Measurements from ENCODE around the gene P2RY8. TPM values are rescaled to one million over a fixed set of nuclear protein-coding genes. Genes with fewer than 3 reads are reported as not detected.
"Not testable (repeated sequence)": the region's sequence is repeated elsewhere in the genome, so short reads cannot be mapped to it uniquely, and the experiment has no call there.

P2RY8 gene
- total and polyA plus RNA-seq, 10 donors: 8.1 to 32.2 (median 26.5) TPM

DNA sequence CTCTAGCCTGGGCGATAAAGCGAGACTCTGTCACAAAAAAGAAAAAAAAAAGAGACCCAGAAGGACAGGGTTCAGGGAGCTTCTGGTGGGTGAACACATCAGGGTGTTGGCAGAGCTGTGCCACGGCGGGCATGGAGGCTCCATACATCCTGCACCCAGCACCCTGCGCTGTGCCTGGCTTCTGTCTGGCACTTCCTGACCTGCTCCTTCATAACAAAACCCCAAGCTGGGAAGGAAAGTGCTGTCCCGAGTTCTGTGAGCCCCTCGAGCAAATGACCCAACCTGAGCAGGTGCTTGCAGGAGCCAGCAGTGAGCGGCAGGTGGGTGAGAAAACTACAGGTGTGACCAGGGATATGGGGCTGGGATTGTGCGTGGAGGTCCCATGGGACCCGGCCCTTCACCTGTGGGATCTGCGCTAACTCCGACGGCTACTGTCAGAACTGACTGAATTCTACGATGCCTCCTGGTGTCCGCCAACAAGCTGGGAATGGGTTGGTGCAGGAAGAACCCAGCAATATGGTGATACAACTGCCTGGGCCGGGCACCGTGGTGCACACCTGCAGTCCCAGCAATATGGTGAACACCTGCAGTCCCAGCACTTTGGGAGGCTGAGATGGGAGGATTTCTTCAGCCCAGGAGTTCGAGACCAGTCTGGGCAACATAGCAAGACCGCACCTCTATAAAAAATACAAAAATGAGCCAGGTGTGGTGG lies 103.2 kb downstream of the P2RY8 start:
- H3K27ac ChIP-seq: no peak overlapping the region
- no peaks in the 10 kb centered on the region for H3K4me1 ChIP-seq
- WGBS, 5 donors: 90 to 97% (median 96%) methylated on average over 16 to 19 of the region's 19 CpGs
- peaks cover 0 to 6% (median 0%) of the 10 kb centered on the region in 8 donors for H3K9me3 ChIP-seq
- TF ChIP-seq POLR2AphosphoS5 (IDR thresholded peaks at IDR 0.05) (no peak), POLR2A (IDR thresholded peaks at IDR 0.05) (no peak)
- TF ChIP-seq, protein P1, sequence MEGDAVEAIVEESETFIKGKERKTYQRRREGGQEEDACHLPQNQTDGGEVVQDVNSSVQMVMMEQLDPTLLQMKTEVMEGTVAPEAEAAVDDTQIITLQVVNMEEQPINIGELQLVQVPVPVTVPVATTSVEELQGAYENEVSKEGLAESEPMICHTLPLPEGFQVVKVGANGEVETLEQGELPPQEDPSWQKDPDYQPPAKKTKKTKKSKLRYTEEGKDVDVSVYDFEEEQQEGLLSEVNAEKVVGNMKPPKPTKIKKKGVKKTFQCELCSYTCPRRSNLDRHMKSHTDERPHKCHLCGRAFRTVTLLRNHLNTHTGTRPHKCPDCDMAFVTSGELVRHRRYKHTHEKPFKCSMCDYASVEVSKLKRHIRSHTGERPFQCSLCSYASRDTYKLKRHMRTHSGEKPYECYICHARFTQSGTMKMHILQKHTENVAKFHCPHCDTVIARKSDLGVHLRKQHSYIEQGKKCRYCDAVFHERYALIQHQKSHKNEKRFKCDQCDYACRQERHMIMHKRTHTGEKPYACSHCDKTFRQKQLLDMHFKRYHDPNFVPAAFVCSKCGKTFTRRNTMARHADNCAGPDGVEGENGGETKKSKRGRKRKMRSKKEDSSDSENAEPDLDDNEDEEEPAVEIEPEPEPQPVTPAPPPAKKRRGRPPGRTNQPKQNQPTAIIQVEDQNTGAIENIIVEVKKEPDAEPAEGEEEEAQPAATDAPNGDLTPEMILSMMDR (IDR thresholded peaks at IDR 0.05 in 8 of 11, conservative IDR thresholded peaks at IDR 0.05 in 3 of 11): no peak
- H3K4me3 ChIP-seq: no peak overlapping the region
- DNase-seq: peak; percentile 61
- intact Hi-C loops (cut with DNase I; ENCODE audit: low total_unique reads): no loop called here
- H3K27me3 ChIP-seq (replicated peaks in 1 of 7): no peaks in the 10 kb centered on the region
- H3K36me3 ChIP-seq: peaks cover 0 to 86% (median 44%) of the 10 kb centered on the region in 6 donors

GRCh38 chrX:1430451-1430850 lies 106.5 kb downstream of the P2RY8 start:
- 90 to 95% (median 90%) methylated on average over 10 of the region's 10 CpGs for WGBS, 5 donors
- Histone ChIP-seq H3K27ac (no peak overlapping the region), H3K36me3 (peaks cover 0 to 76% (median 36%) of the 10 kb centered on the region in 6 donors), H3K27me3 (replicated peaks in 1 of 7) (no peaks in the 10 kb centered on the region), H3K9me3 (no peaks in the 10 kb centered on the region), H3K4me3 (no peak overlapping the region), H3K4me1 (no peaks in the 10 kb centered on the region)
- TF ChIP-seq POLR2A (IDR thresholded peaks at IDR 0.05): no peak
- TF ChIP-seq, protein P1 (IDR thresholded peaks at IDR 0.05 in 8 of 11, conservative IDR thresholded peaks at IDR 0.05 in 3 of 11): no peak
- no peak for TF ChIP-seq POLR2AphosphoS5 (IDR thresholded peaks at IDR 0.05)
- peak; percentile 7 for DNase-seq
- intact Hi-C loops (cut with DNase I; ENCODE audit: low total_unique reads): no loop called here

DNA sequence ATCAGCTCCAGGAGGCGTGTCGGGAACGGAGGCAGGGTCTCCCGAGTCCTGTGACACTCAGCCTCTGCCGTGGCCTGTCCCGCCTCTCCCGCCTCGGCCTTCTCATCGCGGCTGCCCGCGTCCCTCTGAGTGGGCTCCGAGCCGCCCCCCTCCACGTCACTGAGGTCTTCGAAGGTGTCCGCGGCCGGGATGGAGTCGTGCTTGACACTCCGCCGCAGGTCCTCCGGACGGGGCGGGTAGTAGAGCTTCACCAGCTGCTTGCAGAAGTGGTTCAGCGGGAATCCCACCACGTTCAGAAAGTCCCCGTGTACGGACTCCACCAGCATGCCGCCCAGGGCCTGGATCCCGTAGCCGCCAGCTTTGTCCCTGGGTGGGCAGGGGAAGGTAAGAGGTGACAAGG lies 109.2 kb downstream of the P2RY8 start:
- 94 to 98% (median 95%) methylated on average over 20 to 32 of the region's 32 CpGs for WGBS, 5 donors
- peaks cover 0 to 13% (median 8%) of the 10 kb centered on the region in 8 donors for H3K9me3 ChIP-seq
- peaks cover 0 to 70% (median 31%) of the 10 kb centered on the region in 6 donors for H3K36me3 ChIP-seq
- H3K4me3 ChIP-seq: no peak overlapping the region
- TF ChIP-seq POLR2AphosphoS5 (IDR thresholded peaks at IDR 0.05): peak in 1 of 3 donors; percentile 41
- TF ChIP-seq, protein P1 (IDR thresholded peaks at IDR 0.05 in 8 of 11, conservative IDR thresholded peaks at IDR 0.05 in 3 of 11): no peak
- H3K27ac ChIP-seq: no peak overlapping the region
- no peaks in the 10 kb centered on the region for H3K4me1 ChIP-seq
- peak; percentile 69 for DNase-seq
- no peaks in the 10 kb centered on the region for H3K27me3 ChIP-seq (replicated peaks in 1 of 7)
- intact Hi-C loops (cut with DNase I; ENCODE audit: low total_unique reads): no loop called here

GRCh38 chrX:1426321-1426720 lies 110.7 kb downstream of the P2RY8 start:
- TF ChIP-seq POLR2AphosphoS5 (IDR thresholded peaks at IDR 0.05): peak in 1 of 3 donors; percentile 25
- H3K9me3 ChIP-seq: peaks cover 3 to 28% (median 22%) of the 10 kb centered on the region in 8 donors
- intact Hi-C loops (cut with DNase I; ENCODE audit: low total_unique reads); H3K27ac ChIP-seq; H3K4me1 ChIP-seq; H3K27me3 ChIP-seq (replicated peaks in 1 of 7); H3K4me3 ChIP-seq: not testable (repeated sequence)
- DNase-seq: peak; percentile 59
- WGBS, 5 donors: 90 to 93% (median 92%) methylated on average over 13 to 16 of the region's 16 CpGs
- H3K36me3 ChIP-seq: peaks cover 0 to 72% (median 40%) of the 10 kb centered on the region in 6 donors

All from spleen (tissue), 11 donors.